ENCODE data around the gene SESN2. TPM values are rescaled to one million over a fixed set of nuclear protein-coding genes. Genes with fewer than 3 reads are reported as not detected.

The SESN2 gene
- total RNA-seq, 1 experiment from 2014 or later = 36.8 TPM

DNA sequence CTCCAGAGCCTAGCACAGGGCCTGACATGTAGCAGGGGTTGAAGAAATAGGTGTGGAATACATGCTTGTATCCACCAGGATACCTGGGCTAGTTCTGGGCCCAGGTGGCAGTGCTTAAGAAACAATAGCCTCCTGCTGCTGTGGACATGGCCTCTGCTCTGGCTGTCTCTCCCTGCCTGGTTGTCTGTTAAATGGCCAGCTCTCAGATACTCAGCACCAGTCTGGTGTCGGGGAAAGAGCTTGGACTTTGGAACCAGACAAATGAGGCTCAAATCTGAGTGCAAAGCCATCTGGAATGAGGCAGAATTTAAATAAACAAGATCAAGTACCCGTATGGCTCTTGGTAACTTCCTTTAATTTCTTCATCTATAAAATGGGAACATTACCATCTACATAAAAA is 31.5 kb downstream of the SESN2 start:
- Histone ChIP-seq H3K4me3 (replicated peaks in 1 of 2; ENCODE audit: low read depth in 1 of 2, low read length in 2 of 2) (no peak overlapping the region), H3K4me2 (ENCODE audit: low read length) (no peak overlapping the region), H3K4me1 (ENCODE audit: control insufficient read depth in 1 of 2, insufficient read depth in 2 of 2, low read length in 2 of 2) (peaks cover 0 to 6% of the 10 kb centered on the region in 2 experiments; a peak in 2 of 4 replicates), H4K20me1 (ENCODE audit: insufficient read depth) (no peaks in the 10 kb centered on the region), H3K36me3 (ENCODE audit: control insufficient read depth in 1 of 2, insufficient read depth in 2 of 2, low read length in 2 of 2) (no peaks in the 10 kb centered on the region), H3K9ac (ENCODE audit: low read length) (no peak overlapping the region), H3K79me2 (ENCODE audit: insufficient read depth, low read length) (no peaks in the 10 kb centered on the region), H3K27ac (ENCODE audit: low read depth, low read length) (no peak overlapping the region), H3K9me2 (ENCODE audit: insufficient read depth) (no peaks in the 10 kb centered on the region), H2AFZ (ENCODE audit: low read depth, low read length, poor library complexity, severe bottlenecking) (no peak overlapping the region), H3K27me3 (ENCODE audit: insufficient read depth, low read length) (no peaks in the 10 kb centered on the region), H3K9me3 (ENCODE audit: control insufficient read depth in 1 of 2, insufficient read depth in 1 of 2, low read depth in 1 of 2, low read length in 2 of 2) (no peaks in the 10 kb centered on the region)
- ChIA-PET RAD21 (ENCODE audit: low non-redundant PET in 1 of 2, low total read pairs in 2 of 2, uncharacterized antibody in 2 of 2, unreplicated experiment in 2 of 2) (no interaction called here), CTCF (no interaction called here), POLR2A (no interaction called here)
- DNase-seq (ENCODE audit: low read depth, low spot score) (no peak), ATAC-seq (no peak)
- BruUV-seq (replicated peaks) = no TSS peak
- intact Hi-C loops (cut with micrococcal nuclease) = no loop called here
- no peak for TF ChIP-seq TCF7L2 (IDR thresholded peaks at IDR 0.05; ENCODE audit: borderline replicate concordance, extremely low read depth, insufficient read depth, insufficient read length)
- TF ChIP-seq, protein P1, sequence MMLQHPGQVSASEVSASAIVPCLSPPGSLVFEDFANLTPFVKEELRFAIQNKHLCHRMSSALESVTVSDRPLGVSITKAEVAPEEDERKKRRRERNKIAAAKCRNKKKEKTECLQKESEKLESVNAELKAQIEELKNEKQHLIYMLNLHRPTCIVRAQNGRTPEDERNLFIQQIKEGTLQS (IDR thresholded peaks at IDR 0.05) = no peak
- TF ChIP-seq CEBPB (IDR thresholded peaks at IDR 0.05; ENCODE audit: low read depth) = no peak
- TF ChIP-seq, protein P2, sequence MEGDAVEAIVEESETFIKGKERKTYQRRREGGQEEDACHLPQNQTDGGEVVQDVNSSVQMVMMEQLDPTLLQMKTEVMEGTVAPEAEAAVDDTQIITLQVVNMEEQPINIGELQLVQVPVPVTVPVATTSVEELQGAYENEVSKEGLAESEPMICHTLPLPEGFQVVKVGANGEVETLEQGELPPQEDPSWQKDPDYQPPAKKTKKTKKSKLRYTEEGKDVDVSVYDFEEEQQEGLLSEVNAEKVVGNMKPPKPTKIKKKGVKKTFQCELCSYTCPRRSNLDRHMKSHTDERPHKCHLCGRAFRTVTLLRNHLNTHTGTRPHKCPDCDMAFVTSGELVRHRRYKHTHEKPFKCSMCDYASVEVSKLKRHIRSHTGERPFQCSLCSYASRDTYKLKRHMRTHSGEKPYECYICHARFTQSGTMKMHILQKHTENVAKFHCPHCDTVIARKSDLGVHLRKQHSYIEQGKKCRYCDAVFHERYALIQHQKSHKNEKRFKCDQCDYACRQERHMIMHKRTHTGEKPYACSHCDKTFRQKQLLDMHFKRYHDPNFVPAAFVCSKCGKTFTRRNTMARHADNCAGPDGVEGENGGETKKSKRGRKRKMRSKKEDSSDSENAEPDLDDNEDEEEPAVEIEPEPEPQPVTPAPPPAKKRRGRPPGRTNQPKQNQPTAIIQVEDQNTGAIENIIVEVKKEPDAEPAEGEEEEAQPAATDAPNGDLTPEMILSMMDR (IDR thresholded peaks at IDR 0.05 in 2 of 3, conservative IDR thresholded peaks at IDR 0.05 in 1 of 3; ENCODE audit: borderline replicate concordance in 1 of 3, insufficient read depth in 1 of 3, low read depth in 2 of 3, low read length in 2 of 3) = no peak

DNA sequence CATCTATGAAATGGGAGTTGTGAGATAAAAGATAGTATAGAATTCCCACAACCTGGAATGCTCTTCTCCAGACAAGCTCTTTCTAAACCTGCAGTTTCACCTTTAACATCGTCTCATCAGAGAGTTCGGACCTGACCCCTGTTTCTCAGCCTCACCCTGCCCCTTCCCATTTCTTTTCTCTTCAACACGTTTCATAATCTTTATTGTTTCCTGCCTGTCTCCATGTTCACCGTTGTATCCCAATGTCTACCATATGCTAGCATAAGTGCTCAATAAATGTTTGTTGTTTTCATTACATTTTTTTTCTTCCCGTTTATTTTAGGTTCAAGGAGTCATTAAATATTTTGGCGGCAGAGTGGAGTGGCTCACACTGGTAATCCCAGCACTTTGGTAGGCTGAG is 32.4 kb downstream of the SESN2 start:
- Histone ChIP-seq H3K4me2 (ENCODE audit: low read length) (no peak overlapping the region), H3K4me3 (replicated peaks in 1 of 2; ENCODE audit: low read depth in 1 of 2, low read length in 2 of 2) (no peak overlapping the region), H3K4me1 (ENCODE audit: control insufficient read depth in 1 of 2, insufficient read depth in 2 of 2, low read length in 2 of 2) (peaks cover 0 to 6% of the 10 kb centered on the region in 2 experiments; a peak in 2 of 4 replicates), H4K20me1 (ENCODE audit: insufficient read depth) (no peaks in the 10 kb centered on the region), H2AFZ (ENCODE audit: low read depth, low read length, poor library complexity, severe bottlenecking) (no peak overlapping the region), H3K27ac (ENCODE audit: low read depth, low read length) (no peak overlapping the region), H3K9ac (ENCODE audit: low read length) (no peak overlapping the region), H3K79me2 (ENCODE audit: insufficient read depth, low read length) (no peaks in the 10 kb centered on the region), H3K27me3 (ENCODE audit: insufficient read depth, low read length) (no peaks in the 10 kb centered on the region), H3K9me3 (ENCODE audit: control insufficient read depth in 1 of 2, insufficient read depth in 1 of 2, low read depth in 1 of 2, low read length in 2 of 2) (no peaks in the 10 kb centered on the region), H3K9me2 (ENCODE audit: insufficient read depth) (no peaks in the 10 kb centered on the region), H3K36me3 (ENCODE audit: control insufficient read depth in 1 of 2, insufficient read depth in 2 of 2, low read length in 2 of 2) (no peaks in the 10 kb centered on the region)
- intact Hi-C loops (cut with micrococcal nuclease) = no loop called here
- BruUV-seq (replicated peaks) = no TSS peak
- POLR2A ChIA-PET = no interaction called here
- CTCF ChIA-PET = no interaction called here
- TF ChIP-seq, protein P3, sequence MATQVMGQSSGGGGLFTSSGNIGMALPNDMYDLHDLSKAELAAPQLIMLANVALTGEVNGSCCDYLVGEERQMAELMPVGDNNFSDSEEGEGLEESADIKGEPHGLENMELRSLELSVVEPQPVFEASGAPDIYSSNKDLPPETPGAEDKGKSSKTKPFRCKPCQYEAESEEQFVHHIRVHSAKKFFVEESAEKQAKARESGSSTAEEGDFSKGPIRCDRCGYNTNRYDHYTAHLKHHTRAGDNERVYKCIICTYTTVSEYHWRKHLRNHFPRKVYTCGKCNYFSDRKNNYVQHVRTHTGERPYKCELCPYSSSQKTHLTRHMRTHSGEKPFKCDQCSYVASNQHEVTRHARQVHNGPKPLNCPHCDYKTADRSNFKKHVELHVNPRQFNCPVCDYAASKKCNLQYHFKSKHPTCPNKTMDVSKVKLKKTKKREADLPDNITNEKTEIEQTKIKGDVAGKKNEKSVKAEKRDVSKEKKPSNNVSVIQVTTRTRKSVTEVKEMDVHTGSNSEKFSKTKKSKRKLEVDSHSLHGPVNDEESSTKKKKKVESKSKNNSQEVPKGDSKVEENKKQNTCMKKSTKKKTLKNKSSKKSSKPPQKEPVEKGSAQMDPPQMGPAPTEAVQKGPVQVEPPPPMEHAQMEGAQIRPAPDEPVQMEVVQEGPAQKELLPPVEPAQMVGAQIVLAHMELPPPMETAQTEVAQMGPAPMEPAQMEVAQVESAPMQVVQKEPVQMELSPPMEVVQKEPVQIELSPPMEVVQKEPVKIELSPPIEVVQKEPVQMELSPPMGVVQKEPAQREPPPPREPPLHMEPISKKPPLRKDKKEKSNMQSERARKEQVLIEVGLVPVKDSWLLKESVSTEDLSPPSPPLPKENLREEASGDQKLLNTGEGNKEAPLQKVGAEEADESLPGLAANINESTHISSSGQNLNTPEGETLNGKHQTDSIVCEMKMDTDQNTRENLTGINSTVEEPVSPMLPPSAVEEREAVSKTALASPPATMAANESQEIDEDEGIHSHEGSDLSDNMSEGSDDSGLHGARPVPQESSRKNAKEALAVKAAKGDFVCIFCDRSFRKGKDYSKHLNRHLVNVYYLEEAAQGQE (IDR thresholded peaks at IDR 0.05; ENCODE audit: low read depth) = no peak
- TF ChIP-seq CEBPB (IDR thresholded peaks at IDR 0.05; ENCODE audit: low read depth) = no peak
- no peak for TF ChIP-seq FOSL1 (IDR thresholded peaks at IDR 0.05; ENCODE audit: low read depth)
- TF ChIP-seq, protein P1 (IDR thresholded peaks at IDR 0.05) = no peak
- no peak for TF ChIP-seq SRF (IDR thresholded peaks at IDR 0.05; ENCODE audit: low read depth)
- no peak for TF ChIP-seq JUND (IDR thresholded peaks at IDR 0.05)
- no peak for TF ChIP-seq ELF1 (IDR thresholded peaks at IDR 0.05; ENCODE audit: borderline replicate concordance, low read depth)
- no peak for TF ChIP-seq ZFX (IDR thresholded peaks at IDR 0.05)
- no peak for DNase-seq (ENCODE audit: low read depth, low spot score)
- ATAC-seq = no peak
- RAD21 ChIA-PET (ENCODE audit: low non-redundant PET in 1 of 2, low total read pairs in 2 of 2, uncharacterized antibody in 2 of 2, unreplicated experiment in 2 of 2) = no interaction called here
